GM12878 (cell line): ENCODE data around the gene KAZN. TPM values are rescaled to one million over a fixed set of nuclear protein-coding genes. Genes with fewer than 3 reads are reported as not detected.

Experiments used
- ATAC-seq: fragments of 200-7000 bp; cut with Tn5 transposase; 3 replicates; pipeline ENCODE4 v1.9.1; 2020; ENCODE audit warnings: mild to moderate bottlenecking, moderate library complexity
- BruUV-seq: library from RNA; stranded (reverse); fragments of 400-500 nt; replicated peaks from 2 replicates; lab custom pipeline; 2021; lab: Mats Ljungman, UMichigan
- CTCF ChIA-PET: fragments of 300-600 bp; sonication (Branson Sonifier 250); formaldehyde crosslinking; extraction: SDS; loops from one replicate; lab custom pipeline; 2021; ENCODE audit warnings: inconsistent platforms; lab: Yijun Ruan, JAX
- POLR2A ChIA-PET: fragments of 350-600 bp; formaldehyde crosslinking; extraction: SDS; loops from one replicate; lab custom pipeline; 2021; ENCODE audit warnings: inconsistent platforms; lab: Charles Lee
- RAD21 ChIA-PET: fragments of 300-600 bp; sonication (Branson Sonifier 250); formaldehyde crosslinking; loops from one replicate; lab custom pipeline; 2023; ENCODE audit warnings: antibody characterized with exemption; ENCODE audit not compliant: unreplicated experiment; lab: Charles Lee
- SMC1A ChIA-PET: fragments of 300-600 bp; sonication (Branson Sonifier 250); formaldehyde crosslinking; loops from one replicate; lab custom pipeline; 2023; ENCODE audit not compliant: unreplicated experiment, uncharacterized antibody; lab: Charles Lee
- DNase-seq: peaks from one replicate; pipeline ENCODE4 v3.0.0-alpha.2; 2011; ENCODE audit warnings: low read depth, low spot score
- FAIRE-seq: peaks from 3 replicates; lab custom pipeline; 2011; peaks lifted over from hg19 to GRCh38; lab: Jason Lieb, UNC
- H2AFZ ChIP-seq: 2 replicates; pipeline ENCODE4 v1.6.0; 2011; ENCODE audit warnings: low read depth, low read length, control low read depth; ENCODE audit not compliant: control insufficient read depth
- H3K27ac ChIP-seq: 2 replicates; pipeline ENCODE4 v1.5.1; 2011; ENCODE audit warnings: control low read depth; ENCODE audit not compliant: control insufficient read depth, insufficient read depth
- H3K27me3 ChIP-seq, 2 experiments: replicated peaks in 1 of 2; 2 replicates each; pipeline versions ENCODE4 v1.6.0 to v1.6.1; 2011; ENCODE audit warnings: low read length in 1 of 2; ENCODE audit not compliant: control insufficient read depth in 2 of 2, insufficient read depth in 2 of 2
- H3K36me3 ChIP-seq, 2 experiments: 2 replicates each; pipeline ENCODE4 v1.5.1; 2011; ENCODE audit warnings: low read length in 1 of 2; ENCODE audit not compliant: control insufficient read depth in 2 of 2, insufficient read depth in 2 of 2
- H3K4me1 ChIP-seq: 2 replicates; pipeline ENCODE4 v1.6.1; 2011; ENCODE audit warnings: mild to moderate bottlenecking, low read length, moderate library complexity, mixed read lengths; ENCODE audit not compliant: control insufficient read depth, insufficient read depth
- H3K4me2 ChIP-seq: 2 replicates; pipeline ENCODE4 v1.6.0; 2011; ENCODE audit warnings: control low read depth; ENCODE audit not compliant: control insufficient read depth, insufficient read depth
- H3K4me3 ChIP-seq: fragments of 200-600 bp; sonication (generic); 2 replicates; pipeline ENCODE4 v1.5.1; 2016
- H3K79me2 ChIP-seq: 2 replicates; pipeline ENCODE4 v1.6.0; 2011; ENCODE audit warnings: low read length; ENCODE audit not compliant: control insufficient read depth, insufficient read depth
- H3K9ac ChIP-seq: 2 replicates; pipeline ENCODE4 v1.8.0; 2011; ENCODE audit warnings: low read length, control low read depth, mixed read lengths; ENCODE audit not compliant: control insufficient read depth, insufficient read depth
- H3K9me3 ChIP-seq: replicated peaks from 3 replicates; pipeline ENCODE4 v1.5.1; 2011; ENCODE audit warnings: mild to moderate bottlenecking, low read length; ENCODE audit not compliant: control insufficient read depth, insufficient read depth
- H4K20me1 ChIP-seq: 2 replicates; pipeline ENCODE4 v1.6.0; 2011; ENCODE audit not compliant: control insufficient read depth, insufficient read depth
- ATF7 ChIP-seq: fragments of 450-650 bp; IDR thresholded peaks from 2 replicates; pipeline ENCODE4 v1.6.1; 2016; ENCODE audit warnings: low read depth, mild to moderate bottlenecking
- CEBPB ChIP-seq, 2 experiments: fragments of 150-350 bp in 1 of 2; IDR thresholded peaks; 2 replicates each; pipeline ENCODE4 v1.6.1; 2012 to 2014; ENCODE audit warnings: low read depth in 2 of 2, low read length in 2 of 2, borderline replicate concordance in 1 of 2, inconsistent platforms in 1 of 2
- CTCF ChIP-seq, 3 experiments: IDR thresholded peaks in 2 of 3; conservative IDR thresholded peaks in 1 of 3; 2 replicates each; pipeline ENCODE4 v1.5.1; 2011; ENCODE audit warnings: low read depth in 3 of 3, low read length in 3 of 3, mild to moderate bottlenecking in 3 of 3, control low read depth in 2 of 3, moderate library complexity in 2 of 3, inconsistent platforms in 1 of 3, mixed read lengths in 1 of 3; ENCODE audit not compliant: control insufficient read depth in 2 of 3, insufficient read depth in 1 of 3; ENCODE audit errors: extremely low read depth in 1 of 3
- E2F8 ChIP-seq: fragments of 450-650 bp; IDR thresholded peaks from 2 replicates; pipeline ENCODE4 v1.6.1; 2018; ENCODE audit warnings: mild to moderate bottlenecking, low read depth, moderate library complexity; ENCODE audit not compliant: partially characterized antibody
- IKZF2 ChIP-seq, 2 experiments: fragments of 450-650 bp; IDR thresholded peaks; 2 replicates each; pipeline ENCODE4 v1.6.1; 2017; ENCODE audit warnings: mild to moderate bottlenecking in 2 of 2, moderate library complexity in 2 of 2
- SMC3 ChIP-seq: IDR thresholded peaks from 2 replicates; pipeline ENCODE4 v1.6.1; 2011; ENCODE audit warnings: low read length, improper control_type of control experiment, borderline replicate concordance
- ZNF687 ChIP-seq: fragments of 450-650 bp; IDR thresholded peaks from 2 replicates; pipeline ENCODE4 v1.6.1; 2017; ENCODE audit warnings: mild to moderate bottlenecking, moderate library complexity
- WGBS: methylation state at CpG from one replicate; pipeline ENCODE4 v1.1.6; 2016; ENCODE audit warnings: low lambda C conversion rate; ENCODE audit not compliant: insufficient replicate concordance, insufficient coverage; ENCODE audit errors: missing lambda C conversion rate; 5-methylcytosine and 5-hydroxymethylcytosine counted together
- in situ Hi-C: fragments of 300-500 bp; cut with MboI; formaldehyde crosslinking; loops from 9 replicates; pipeline ENCODE4 v1.14.3; 2018; ENCODE audit warnings: mixed read lengths
- intact Hi-C: fragments of 100-400 bp; cut with micrococcal nuclease; formaldehyde crosslinking; loops from one replicate; pipeline ENCODE4 v1.14.2; 2022; ENCODE audit not compliant: unreplicated experiment
- polyA plus RNA-seq, 11 experiments: library from polyadenylated mRNA; depleted of rRNA in 4 of 11; unstranded in 6 of 11; stranded (reverse) in 5 of 11; fragments of >200 nt; fragmentation: Nextera tagmentation in 4 of 11; fragmentation: Illumina TruSeq in 1 of 11; extraction: Ambion mirVana in 4 of 11; extraction: Trizol in 1 of 11; gene quantifications; 1 replicate in 1 of 11; 2 replicates in 10 of 11; pipeline versions ENCODE4 v1.2.1 to v1.2.3, GENCODE V29; 2011 to 2016; ENCODE audit warnings: inconsistent platforms in 2 of 11, missing spikeins in 2 of 11, low read depth in 1 of 11
- total RNA-seq, 4 experiments: library from RNA; depleted of rRNA in 3 of 4; stranded (reverse); fragments of >200 nt in 3 of 4; fragmentation: Illumina TruSeq in 1 of 4; extraction: Trizol in 1 of 4; gene quantifications; 2 replicates each; pipeline versions ENCODE4 v1.2.1 to v1.2.3, GENCODE V29; 2013 to 2021

The KAZN gene
- total and polyA plus RNA-seq, 10 of the 15 experiments (the other 5 are each of a cell fraction or from before 2014, with no cell fraction given) = 0.72 to 4.0 (median 1.2) TPM

GRCh38 chr1:15095496-15095875 is 497.0 kb downstream of the KAZN start:
- no peaks in the 10 kb centered on the region for H4K20me1 ChIP-seq
- POLR2A ChIA-PET = no interaction called here
- no peaks in the 10 kb centered on the region for H3K4me1 ChIP-seq
- peaks cover 0 to 2% of the 10 kb centered on the region in 2 experiments; a peak in 2 of 4 replicates for H3K27me3 ChIP-seq
- ATAC-seq = no peak
- no peak overlapping the region for H3K4me2 ChIP-seq
- no peak overlapping the region for H3K9ac ChIP-seq
- H3K4me3 ChIP-seq = no peak overlapping the region
- no peaks in the 10 kb centered on the region for H3K9me3 ChIP-seq
- intact Hi-C loops (no loop called here), in situ Hi-C loops (no loop called here)
- TF ChIP-seq ZNF687 (no peak), ATF7 (no peak), CTCF (IDR thresholded peaks at IDR 0.05 in 2 of 3, conservative IDR thresholded peaks at IDR 0.05 in 1 of 3; ENCODE audit: control insufficient read depth in 2 of 3, extremely low read depth in 1 of 3, insufficient read depth in 1 of 3, low read depth in 3 of 3, low read length in 3 of 3) (no peak), SMC3 (no peak), E2F8 (no peak), IKZF2 (IDR thresholded peaks at IDR 0.05) (no peak), CEBPB (IDR thresholded peaks at IDR 0.05; ENCODE audit: borderline replicate concordance in 1 of 2, low read depth in 2 of 2, low read length in 2 of 2) (no peak)
- 0% methylated on average over 5 of the region's 6 CpGs for WGBS
- BruUV-seq = no TSS peak
- DNase-seq = no peak
- SMC1A ChIA-PET = no interaction called here
- CTCF ChIA-PET = no interaction called here
- RAD21 ChIA-PET = no interaction called here
- H2AFZ ChIP-seq = no peak overlapping the region
- H3K36me3 ChIP-seq = no peaks in the 10 kb centered on the region
- no peaks in the 10 kb centered on the region for H3K79me2 ChIP-seq
- no peak overlapping the region for H3K27ac ChIP-seq
- no peak for FAIRE-seq
